ENCODE results near the gene NEURL3. TPM values are rescaled to one million over a fixed set of nuclear protein-coding genes. Genes with fewer than 3 reads are reported as not detected.

Gene NEURL3
- total and polyA plus RNA-seq, 2 experiments from 2014 or later = 1.8 to 8.1 TPM

DNA sequence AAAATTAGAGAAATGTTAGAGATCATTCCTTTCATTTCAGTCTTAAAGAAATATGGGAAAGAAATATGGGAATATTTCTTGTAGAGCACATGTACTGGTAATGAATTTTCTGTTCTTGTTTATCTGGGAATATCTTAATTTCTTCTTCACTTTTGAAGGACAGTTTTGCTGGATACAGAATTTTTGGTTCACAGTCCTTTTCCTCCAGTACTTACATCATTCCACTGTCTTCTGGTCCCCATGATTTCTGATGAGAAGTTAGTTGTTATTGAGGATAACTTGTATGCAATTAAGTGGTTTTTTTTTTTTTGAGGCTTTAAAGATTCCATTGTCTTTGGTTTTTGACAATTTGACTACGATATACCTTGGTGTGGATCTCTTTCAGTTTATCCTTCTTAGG lies 11.0 kb downstream of the NEURL3 start:
- H3K9me2 ChIP-seq (replicated peaks; ENCODE audit: insufficient read depth) = no peaks in the 10 kb centered on the region
- H3K4me3 ChIP-seq = no peak overlapping the region
- no peak overlapping the region for H2AFZ ChIP-seq
- no peaks in the 10 kb centered on the region for H3K36me3 ChIP-seq (replicated peaks; ENCODE audit: insufficient read depth, low read depth)
- no peaks in the 10 kb centered on the region for H4K20me1 ChIP-seq (ENCODE audit: insufficient read depth, poor library complexity, severe bottlenecking)
- H3K4me1 ChIP-seq (ENCODE audit: insufficient read depth) = no peaks in the 10 kb centered on the region
- H3K27ac ChIP-seq = no peak overlapping the region
- WGBS (ENCODE audit: low lambda C conversion rate, missing lambda C conversion rate) = 90% methylated on average over 1 of the region's 1 CpG
- no peaks in the 10 kb centered on the region for H3K9me3 ChIP-seq (ENCODE audit: low read depth)
- H3K27me3 ChIP-seq = no peaks in the 10 kb centered on the region
- TF ChIP-seq, protein P1, sequence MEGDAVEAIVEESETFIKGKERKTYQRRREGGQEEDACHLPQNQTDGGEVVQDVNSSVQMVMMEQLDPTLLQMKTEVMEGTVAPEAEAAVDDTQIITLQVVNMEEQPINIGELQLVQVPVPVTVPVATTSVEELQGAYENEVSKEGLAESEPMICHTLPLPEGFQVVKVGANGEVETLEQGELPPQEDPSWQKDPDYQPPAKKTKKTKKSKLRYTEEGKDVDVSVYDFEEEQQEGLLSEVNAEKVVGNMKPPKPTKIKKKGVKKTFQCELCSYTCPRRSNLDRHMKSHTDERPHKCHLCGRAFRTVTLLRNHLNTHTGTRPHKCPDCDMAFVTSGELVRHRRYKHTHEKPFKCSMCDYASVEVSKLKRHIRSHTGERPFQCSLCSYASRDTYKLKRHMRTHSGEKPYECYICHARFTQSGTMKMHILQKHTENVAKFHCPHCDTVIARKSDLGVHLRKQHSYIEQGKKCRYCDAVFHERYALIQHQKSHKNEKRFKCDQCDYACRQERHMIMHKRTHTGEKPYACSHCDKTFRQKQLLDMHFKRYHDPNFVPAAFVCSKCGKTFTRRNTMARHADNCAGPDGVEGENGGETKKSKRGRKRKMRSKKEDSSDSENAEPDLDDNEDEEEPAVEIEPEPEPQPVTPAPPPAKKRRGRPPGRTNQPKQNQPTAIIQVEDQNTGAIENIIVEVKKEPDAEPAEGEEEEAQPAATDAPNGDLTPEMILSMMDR (IDR thresholded peaks at IDR 0.05; ENCODE audit: poor library complexity) = no peak
- no peak for TF ChIP-seq EZH2phosphoT487 (IDR thresholded peaks at IDR 0.05; ENCODE audit: low read depth, severe bottlenecking, unreplicated experiment)
- TF ChIP-seq EZH2 (IDR thresholded peaks at IDR 0.05; ENCODE audit: borderline replicate concordance) = no peak
- H3K79me2 ChIP-seq = no peaks in the 10 kb centered on the region
- no peak overlapping the region for H3K4me2 ChIP-seq
- no peak for DNase-seq (ENCODE audit: low spot score)

DNA sequence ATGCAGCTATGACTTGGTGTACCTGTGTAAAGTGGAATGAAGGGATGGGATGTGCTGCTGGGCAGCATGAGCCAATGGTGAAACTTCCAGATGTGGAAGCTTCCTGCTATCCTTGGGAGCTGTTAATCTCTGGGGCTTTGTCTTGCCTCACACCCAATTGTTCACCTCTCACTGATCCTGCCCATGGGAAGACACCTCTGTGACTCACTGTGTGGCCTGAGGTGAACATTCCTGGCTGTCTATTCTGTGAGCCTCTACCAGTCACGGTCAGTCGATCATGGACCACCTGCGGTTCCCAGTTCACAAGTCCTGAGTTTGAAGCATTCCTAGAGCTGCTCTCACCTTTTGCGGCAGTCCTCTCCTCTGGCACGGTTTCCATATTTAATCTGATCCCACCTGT lies 12.1 kb downstream of the NEURL3 start:
- no peaks in the 10 kb centered on the region for H3K27me3 ChIP-seq
- DNase-seq (ENCODE audit: low spot score) = no peak
- WGBS (ENCODE audit: low lambda C conversion rate, missing lambda C conversion rate) = 46% methylated on average over 5 of the region's 5 CpGs
- H3K4me1 ChIP-seq (ENCODE audit: insufficient read depth) = no peaks in the 10 kb centered on the region
- no peaks in the 10 kb centered on the region for H3K9me2 ChIP-seq (replicated peaks; ENCODE audit: insufficient read depth)
- H3K36me3 ChIP-seq (replicated peaks; ENCODE audit: insufficient read depth, low read depth) = no peaks in the 10 kb centered on the region
- H3K27ac ChIP-seq = no peak overlapping the region
- H3K4me3 ChIP-seq = no peak overlapping the region
- H3K79me2 ChIP-seq = no peaks in the 10 kb centered on the region
- H3K9me3 ChIP-seq (ENCODE audit: low read depth) = no peaks in the 10 kb centered on the region
- no peak overlapping the region for H3K4me2 ChIP-seq
- no peak overlapping the region for H2AFZ ChIP-seq
- TF ChIP-seq EZH2phosphoT487 (IDR thresholded peaks at IDR 0.05; ENCODE audit: low read depth, severe bottlenecking, unreplicated experiment) (no peak), EZH2 (IDR thresholded peaks at IDR 0.05; ENCODE audit: borderline replicate concordance) (no peak)
- TF ChIP-seq, protein P1 (IDR thresholded peaks at IDR 0.05; ENCODE audit: poor library complexity) = no peak
- no peaks in the 10 kb centered on the region for H4K20me1 ChIP-seq (ENCODE audit: insufficient read depth, poor library complexity, severe bottlenecking)

GRCh38 chr2:96491860-96492497 lies 13.2 kb downstream of the NEURL3 start:
- no peaks in the 10 kb centered on the region for H3K79me2 ChIP-seq
- H3K4me1 ChIP-seq (ENCODE audit: insufficient read depth) = no peaks in the 10 kb centered on the region
- H3K36me3 ChIP-seq (replicated peaks; ENCODE audit: insufficient read depth, low read depth) = no peaks in the 10 kb centered on the region
- WGBS (ENCODE audit: low lambda C conversion rate, missing lambda C conversion rate) = 91% methylated on average over 1 of the region's 1 CpG
- H3K27me3 ChIP-seq = no peaks in the 10 kb centered on the region
- no peak overlapping the region for H3K27ac ChIP-seq
- H2AFZ ChIP-seq = no peak overlapping the region
- no peak for DNase-seq (ENCODE audit: low spot score)
- TF ChIP-seq EZH2 (IDR thresholded peaks at IDR 0.05; ENCODE audit: borderline replicate concordance) = no peak
- no peak for TF ChIP-seq EZH2phosphoT487 (IDR thresholded peaks at IDR 0.05; ENCODE audit: low read depth, severe bottlenecking, unreplicated experiment)
- TF ChIP-seq, protein P1 (IDR thresholded peaks at IDR 0.05; ENCODE audit: poor library complexity) = no peak
- H3K9me2 ChIP-seq (replicated peaks; ENCODE audit: insufficient read depth) = no peaks in the 10 kb centered on the region
- H3K4me2 ChIP-seq = no peak overlapping the region
- no peak overlapping the region for H3K4me3 ChIP-seq
- H3K9me3 ChIP-seq (ENCODE audit: low read depth) = no peaks in the 10 kb centered on the region
- no peaks in the 10 kb centered on the region for H4K20me1 ChIP-seq (ENCODE audit: insufficient read depth, poor library complexity, severe bottlenecking)
